ENCODE data around the gene LRMDA. TPM values are rescaled to one million over a fixed set of nuclear protein-coding genes. Genes with fewer than 3 reads are reported as not detected.

Gene LRMDA
- polyA plus RNA-seq, 3 donors: 39.8 to 59.6 (median 56.4) TPM

DNA sequence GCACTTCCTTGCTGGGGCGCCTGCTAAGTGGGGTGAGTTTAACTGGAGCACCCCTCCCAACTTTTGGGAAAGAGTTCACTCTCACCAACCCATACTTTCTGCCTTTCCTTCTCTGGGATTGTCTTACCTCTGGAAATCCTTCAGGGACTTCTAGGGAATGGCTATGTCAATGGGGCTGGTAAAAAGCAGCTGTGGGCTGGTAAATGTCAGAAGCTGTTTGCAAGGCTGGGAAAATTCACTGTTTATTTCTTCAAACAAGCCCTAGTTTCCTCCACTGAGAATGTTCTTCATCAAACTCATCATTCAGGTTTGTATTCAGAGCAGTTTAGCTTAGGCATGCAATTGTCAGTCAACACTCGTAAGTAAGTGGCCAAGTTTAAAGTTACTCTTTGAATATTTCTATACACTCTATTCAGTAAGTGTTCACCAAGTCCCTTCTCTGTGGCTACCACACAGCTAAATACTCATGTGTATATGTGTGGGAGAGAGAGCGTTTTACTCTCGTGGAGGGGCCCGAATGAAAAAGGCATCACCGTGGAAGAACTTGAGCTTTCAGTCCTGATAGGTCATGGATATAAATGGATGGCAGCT is 654.8 kb downstream of the LRMDA start:
- Mint-ChIP-seq H3K9me3 (no peaks in the 10 kb centered on the region), H3K4me3 (no peak overlapping the region), H3K4me1 (no peaks in the 10 kb centered on the region), H3K27me3 (ENCODE audit: low read depth in 3 of 3) (peaks cover 0 to 2% (median 0%) of the 10 kb centered on the region in 3 donors), H3K36me3 (peaks cover 11 to 16% of the 10 kb centered on the region in 2 donors), H3K27ac (peak overlapping the region in 2 of 7 donors; percentile 4 to 65)
- H3K27ac ChIP-seq (ENCODE audit: low read depth in 1 of 2, low read length in 2 of 2): no peak overlapping the region
- no peaks in the 10 kb centered on the region for H3K79me2 ChIP-seq (ENCODE audit: insufficient read depth, low read length)
- H2AFZ ChIP-seq (ENCODE audit: insufficient read depth, low read depth, low read length, poor library complexity, severe bottlenecking): no peak overlapping the region
- no peaks in the 10 kb centered on the region for H3K36me3 ChIP-seq (replicated peaks in 1 of 2; ENCODE audit: control insufficient read depth in 1 of 2, insufficient read depth in 2 of 2, low read length in 2 of 2)
- no peak for DNase-seq
- H3K4me2 ChIP-seq (replicated peaks; ENCODE audit: extremely low read depth, low read length, poor library complexity, severe bottlenecking): no peak overlapping the region
- H3K4me1 ChIP-seq (ENCODE audit: control insufficient read depth in 1 of 2, insufficient read depth in 2 of 2, low read length in 2 of 2): no peaks in the 10 kb centered on the region
- intact Hi-C loops (cut with micrococcal nuclease): no loop called here
- no peaks in the 10 kb centered on the region for H4K20me1 ChIP-seq (ENCODE audit: insufficient read depth, low read length)
- H3K9ac ChIP-seq (ENCODE audit: insufficient read depth, low read length, poor library complexity, severe bottlenecking): no peak overlapping the region
- no peaks in the 10 kb centered on the region for H3K9me3 ChIP-seq (replicated peaks in 1 of 2; ENCODE audit: control insufficient read depth in 1 of 2, insufficient read depth in 1 of 2, low read length in 2 of 2)
- no peaks in the 10 kb centered on the region for H3K27me3 ChIP-seq (ENCODE audit: control insufficient read depth in 2 of 2, insufficient read depth in 2 of 2, low read length in 2 of 2)
- TF ChIP-seq, protein P1, sequence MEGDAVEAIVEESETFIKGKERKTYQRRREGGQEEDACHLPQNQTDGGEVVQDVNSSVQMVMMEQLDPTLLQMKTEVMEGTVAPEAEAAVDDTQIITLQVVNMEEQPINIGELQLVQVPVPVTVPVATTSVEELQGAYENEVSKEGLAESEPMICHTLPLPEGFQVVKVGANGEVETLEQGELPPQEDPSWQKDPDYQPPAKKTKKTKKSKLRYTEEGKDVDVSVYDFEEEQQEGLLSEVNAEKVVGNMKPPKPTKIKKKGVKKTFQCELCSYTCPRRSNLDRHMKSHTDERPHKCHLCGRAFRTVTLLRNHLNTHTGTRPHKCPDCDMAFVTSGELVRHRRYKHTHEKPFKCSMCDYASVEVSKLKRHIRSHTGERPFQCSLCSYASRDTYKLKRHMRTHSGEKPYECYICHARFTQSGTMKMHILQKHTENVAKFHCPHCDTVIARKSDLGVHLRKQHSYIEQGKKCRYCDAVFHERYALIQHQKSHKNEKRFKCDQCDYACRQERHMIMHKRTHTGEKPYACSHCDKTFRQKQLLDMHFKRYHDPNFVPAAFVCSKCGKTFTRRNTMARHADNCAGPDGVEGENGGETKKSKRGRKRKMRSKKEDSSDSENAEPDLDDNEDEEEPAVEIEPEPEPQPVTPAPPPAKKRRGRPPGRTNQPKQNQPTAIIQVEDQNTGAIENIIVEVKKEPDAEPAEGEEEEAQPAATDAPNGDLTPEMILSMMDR (IDR thresholded peaks at IDR 0.05): no peak
- H3K4me3 ChIP-seq (replicated peaks in 1 of 3; ENCODE audit: low read depth in 2 of 3, low read length in 3 of 3): no peak overlapping the region
- 3% methylated on average over 3 of the region's 6 CpGs for WGBS (ENCODE audit: insufficient coverage)

DNA sequence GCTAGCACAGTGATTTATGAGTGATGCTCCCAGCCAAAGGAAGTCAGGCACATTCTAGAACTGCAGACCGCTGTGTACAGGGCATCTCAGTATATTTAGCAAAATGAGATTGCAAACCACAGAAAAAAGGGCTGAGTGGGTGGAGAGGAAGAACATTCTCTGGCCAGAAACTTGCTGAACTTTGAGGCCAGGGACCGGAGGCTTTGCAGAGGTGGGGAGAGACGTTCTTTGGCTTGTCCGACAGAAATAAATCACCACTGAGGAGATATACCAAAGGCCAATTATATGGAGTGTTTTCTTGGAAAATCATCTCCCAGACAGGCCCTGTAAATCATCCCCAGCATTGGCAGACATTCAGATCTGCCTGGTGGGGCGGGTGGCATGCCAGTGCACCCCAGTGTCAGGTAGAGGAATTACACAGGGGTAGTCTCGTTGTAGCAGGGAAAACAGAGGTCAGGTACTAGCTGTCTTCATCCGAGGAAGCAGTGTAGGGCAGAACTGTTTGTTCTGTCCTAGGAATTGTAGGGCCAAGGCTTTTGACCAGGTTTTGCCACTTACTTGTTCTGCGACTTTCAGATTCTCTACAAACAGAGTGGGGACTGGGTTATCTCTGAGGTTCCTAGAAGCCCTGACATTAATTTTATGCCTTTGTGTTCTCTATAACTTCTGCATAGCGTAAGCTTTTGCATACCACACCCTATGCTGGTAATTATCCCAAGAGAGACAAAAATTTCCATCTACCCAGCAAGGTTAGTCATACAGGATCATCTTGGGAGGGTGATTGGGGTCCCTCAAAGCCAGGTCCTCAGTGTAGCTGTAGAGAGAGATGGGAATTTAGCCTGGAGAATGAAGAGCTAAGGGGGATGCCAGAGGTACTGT is 655.6 kb downstream of the LRMDA start:
- no peaks in the 10 kb centered on the region for H3K36me3 ChIP-seq (replicated peaks in 1 of 2; ENCODE audit: control insufficient read depth in 1 of 2, insufficient read depth in 2 of 2, low read length in 2 of 2)
- peaks cover 0 to 3% (median 0%) of the 10 kb centered on the region in 7 donors for H3K9me3 Mint-ChIP-seq
- no peaks in the 10 kb centered on the region for H3K27me3 ChIP-seq (ENCODE audit: control insufficient read depth in 2 of 2, insufficient read depth in 2 of 2, low read length in 2 of 2)
- H3K79me2 ChIP-seq (ENCODE audit: insufficient read depth, low read length): no peaks in the 10 kb centered on the region
- H3K27ac ChIP-seq (ENCODE audit: low read depth in 1 of 2, low read length in 2 of 2): no peak overlapping the region
- no peaks in the 10 kb centered on the region for H3K4me1 Mint-ChIP-seq
- no peaks in the 10 kb centered on the region for H3K4me1 ChIP-seq (ENCODE audit: control insufficient read depth in 1 of 2, insufficient read depth in 2 of 2, low read length in 2 of 2)
- H3K4me3 Mint-ChIP-seq: no peak overlapping the region
- no peak overlapping the region for H2AFZ ChIP-seq (ENCODE audit: insufficient read depth, low read depth, low read length, poor library complexity, severe bottlenecking)
- peak overlapping the region in 3 of 7 donors; percentile 4 to 65 (median 61) for H3K27ac Mint-ChIP-seq
- no peak for DNase-seq
- no peak overlapping the region for H3K4me2 ChIP-seq (replicated peaks; ENCODE audit: extremely low read depth, low read length, poor library complexity, severe bottlenecking)
- no peaks in the 10 kb centered on the region for H4K20me1 ChIP-seq (ENCODE audit: insufficient read depth, low read length)
- H3K36me3 Mint-ChIP-seq: peaks cover 9 to 13% of the 10 kb centered on the region in 2 donors
- TF ChIP-seq, protein P1 (IDR thresholded peaks at IDR 0.05): no peak
- H3K9ac ChIP-seq (ENCODE audit: insufficient read depth, low read length, poor library complexity, severe bottlenecking): no peak overlapping the region
- no peaks in the 10 kb centered on the region for H3K9me3 ChIP-seq (replicated peaks in 1 of 2; ENCODE audit: control insufficient read depth in 1 of 2, insufficient read depth in 1 of 2, low read length in 2 of 2)
- peaks cover 0 to 2% (median 0%) of the 10 kb centered on the region in 3 donors for H3K27me3 Mint-ChIP-seq (ENCODE audit: low read depth in 3 of 3)
- H3K4me3 ChIP-seq (replicated peaks in 1 of 3; ENCODE audit: low read depth in 2 of 3, low read length in 3 of 3): no peak overlapping the region
- intact Hi-C loops (cut with micrococcal nuclease): no loop called here
- WGBS (ENCODE audit: insufficient coverage): 14% methylated on average over 5 of the region's 9 CpGs

Measured in CD14-positive monocyte (primary cell).